Activated CD4-positive, alpha-beta T cell treated with anti-CD3 and anti-CD28 coated beads, Interleukin-2, amount 50 U/mL, for 24 hours (primary cell): ENCODE measurements around the gene RERE.

Experiments used
- DNase-seq, 2 donors: peaks; one replicate each; pipeline ENCODE4 v3.0.0-alpha.2; 2020; ENCODE audit warnings: low read depth in 1 of 2, low spot score in 1 of 2

Gene RERE

GRCh38 chr1:8583031-8583430 lies 234.4 kb downstream of the RERE start:
- DNase-seq: no peak

GRCh38 chr1:8580566-8580965 lies 236.9 kb downstream of the RERE start:
- no peak for DNase-seq

GRCh38 chr1:8578936-8579335 lies 238.5 kb downstream of the RERE start:
- DNase-seq: no peak

GRCh38 chr1:8578132-8578877 lies 239.1 kb downstream of the RERE start:
- DNase-seq: no peak

GRCh38 chr1:8574985-8575384 lies 242.5 kb downstream of the RERE start:
- DNase-seq: no peak

GRCh38 chr1:8572106-8572505 lies 245.3 kb downstream of the RERE start:
- DNase-seq: no peak

- DNase-seq: no peak
These were observed 246.0 kb downstream of the RERE start for GRCh38 chr1:8571200-8571984.

GRCh38 chr1:8570465-8570864 lies 247.0 kb downstream of the RERE start:
- no peak for DNase-seq

GRCh38 chr1:8569242-8569641 lies 248.2 kb downstream of the RERE start:
- no peak for DNase-seq

- no peak for DNase-seq
These were observed 248.6 kb downstream of the RERE start for GRCh38 chr1:8568837-8569236.

GRCh38 chr1:8567146-8567545 lies 250.3 kb downstream of the RERE start:
- no peak for DNase-seq

- no peak for DNase-seq
These were observed 251.6 kb downstream of the RERE start for GRCh38 chr1:8565802-8566201.

- DNase-seq: no peak
These were observed 253.4 kb downstream of the RERE start for GRCh38 chr1:8563944-8564537.

- no peak for DNase-seq
These were observed 254.3 kb downstream of the RERE start for GRCh38 chr1:8562881-8563865.

- DNase-seq: no peak
These were observed 255.2 kb downstream of the RERE start for GRCh38 chr1:8562222-8562621.

GRCh38 chr1:8560611-8561544 lies 256.6 kb downstream of the RERE start:
- peak in 1 of 2 donors; percentile 31 for DNase-seq

- DNase-seq: no peak
These were observed 257.4 kb downstream of the RERE start for GRCh38 chr1:8560035-8560434.

- DNase-seq: no peak
These were observed 261.9 kb downstream of the RERE start for GRCh38 chr1:8555582-8555981.

- DNase-seq: no peak
These were observed 262.4 kb downstream of the RERE start for GRCh38 chr1:8554956-8555534.
